Measurements from ENCODE around the gene VAMP2. TPM values are rescaled to one million over a fixed set of nuclear protein-coding genes. Genes with fewer than 3 reads are reported as not detected.
A peak's percentile ranks its signal among the peaks of the same experiment; 100 is the strongest.

Gene VAMP2
- total and polyA plus RNA-seq, 9 of the 15 experiments (the other 6 are each of a cell fraction or from before 2014, with no cell fraction given) = 2.3 to 31.8 (median 6.0) TPM

GRCh38 chr17:8189711-8190477 is 27.1 kb upstream of the VAMP2 start, which contains the start of gene BORCS6 (continued):
- TF ChIP-seq, protein P1, sequence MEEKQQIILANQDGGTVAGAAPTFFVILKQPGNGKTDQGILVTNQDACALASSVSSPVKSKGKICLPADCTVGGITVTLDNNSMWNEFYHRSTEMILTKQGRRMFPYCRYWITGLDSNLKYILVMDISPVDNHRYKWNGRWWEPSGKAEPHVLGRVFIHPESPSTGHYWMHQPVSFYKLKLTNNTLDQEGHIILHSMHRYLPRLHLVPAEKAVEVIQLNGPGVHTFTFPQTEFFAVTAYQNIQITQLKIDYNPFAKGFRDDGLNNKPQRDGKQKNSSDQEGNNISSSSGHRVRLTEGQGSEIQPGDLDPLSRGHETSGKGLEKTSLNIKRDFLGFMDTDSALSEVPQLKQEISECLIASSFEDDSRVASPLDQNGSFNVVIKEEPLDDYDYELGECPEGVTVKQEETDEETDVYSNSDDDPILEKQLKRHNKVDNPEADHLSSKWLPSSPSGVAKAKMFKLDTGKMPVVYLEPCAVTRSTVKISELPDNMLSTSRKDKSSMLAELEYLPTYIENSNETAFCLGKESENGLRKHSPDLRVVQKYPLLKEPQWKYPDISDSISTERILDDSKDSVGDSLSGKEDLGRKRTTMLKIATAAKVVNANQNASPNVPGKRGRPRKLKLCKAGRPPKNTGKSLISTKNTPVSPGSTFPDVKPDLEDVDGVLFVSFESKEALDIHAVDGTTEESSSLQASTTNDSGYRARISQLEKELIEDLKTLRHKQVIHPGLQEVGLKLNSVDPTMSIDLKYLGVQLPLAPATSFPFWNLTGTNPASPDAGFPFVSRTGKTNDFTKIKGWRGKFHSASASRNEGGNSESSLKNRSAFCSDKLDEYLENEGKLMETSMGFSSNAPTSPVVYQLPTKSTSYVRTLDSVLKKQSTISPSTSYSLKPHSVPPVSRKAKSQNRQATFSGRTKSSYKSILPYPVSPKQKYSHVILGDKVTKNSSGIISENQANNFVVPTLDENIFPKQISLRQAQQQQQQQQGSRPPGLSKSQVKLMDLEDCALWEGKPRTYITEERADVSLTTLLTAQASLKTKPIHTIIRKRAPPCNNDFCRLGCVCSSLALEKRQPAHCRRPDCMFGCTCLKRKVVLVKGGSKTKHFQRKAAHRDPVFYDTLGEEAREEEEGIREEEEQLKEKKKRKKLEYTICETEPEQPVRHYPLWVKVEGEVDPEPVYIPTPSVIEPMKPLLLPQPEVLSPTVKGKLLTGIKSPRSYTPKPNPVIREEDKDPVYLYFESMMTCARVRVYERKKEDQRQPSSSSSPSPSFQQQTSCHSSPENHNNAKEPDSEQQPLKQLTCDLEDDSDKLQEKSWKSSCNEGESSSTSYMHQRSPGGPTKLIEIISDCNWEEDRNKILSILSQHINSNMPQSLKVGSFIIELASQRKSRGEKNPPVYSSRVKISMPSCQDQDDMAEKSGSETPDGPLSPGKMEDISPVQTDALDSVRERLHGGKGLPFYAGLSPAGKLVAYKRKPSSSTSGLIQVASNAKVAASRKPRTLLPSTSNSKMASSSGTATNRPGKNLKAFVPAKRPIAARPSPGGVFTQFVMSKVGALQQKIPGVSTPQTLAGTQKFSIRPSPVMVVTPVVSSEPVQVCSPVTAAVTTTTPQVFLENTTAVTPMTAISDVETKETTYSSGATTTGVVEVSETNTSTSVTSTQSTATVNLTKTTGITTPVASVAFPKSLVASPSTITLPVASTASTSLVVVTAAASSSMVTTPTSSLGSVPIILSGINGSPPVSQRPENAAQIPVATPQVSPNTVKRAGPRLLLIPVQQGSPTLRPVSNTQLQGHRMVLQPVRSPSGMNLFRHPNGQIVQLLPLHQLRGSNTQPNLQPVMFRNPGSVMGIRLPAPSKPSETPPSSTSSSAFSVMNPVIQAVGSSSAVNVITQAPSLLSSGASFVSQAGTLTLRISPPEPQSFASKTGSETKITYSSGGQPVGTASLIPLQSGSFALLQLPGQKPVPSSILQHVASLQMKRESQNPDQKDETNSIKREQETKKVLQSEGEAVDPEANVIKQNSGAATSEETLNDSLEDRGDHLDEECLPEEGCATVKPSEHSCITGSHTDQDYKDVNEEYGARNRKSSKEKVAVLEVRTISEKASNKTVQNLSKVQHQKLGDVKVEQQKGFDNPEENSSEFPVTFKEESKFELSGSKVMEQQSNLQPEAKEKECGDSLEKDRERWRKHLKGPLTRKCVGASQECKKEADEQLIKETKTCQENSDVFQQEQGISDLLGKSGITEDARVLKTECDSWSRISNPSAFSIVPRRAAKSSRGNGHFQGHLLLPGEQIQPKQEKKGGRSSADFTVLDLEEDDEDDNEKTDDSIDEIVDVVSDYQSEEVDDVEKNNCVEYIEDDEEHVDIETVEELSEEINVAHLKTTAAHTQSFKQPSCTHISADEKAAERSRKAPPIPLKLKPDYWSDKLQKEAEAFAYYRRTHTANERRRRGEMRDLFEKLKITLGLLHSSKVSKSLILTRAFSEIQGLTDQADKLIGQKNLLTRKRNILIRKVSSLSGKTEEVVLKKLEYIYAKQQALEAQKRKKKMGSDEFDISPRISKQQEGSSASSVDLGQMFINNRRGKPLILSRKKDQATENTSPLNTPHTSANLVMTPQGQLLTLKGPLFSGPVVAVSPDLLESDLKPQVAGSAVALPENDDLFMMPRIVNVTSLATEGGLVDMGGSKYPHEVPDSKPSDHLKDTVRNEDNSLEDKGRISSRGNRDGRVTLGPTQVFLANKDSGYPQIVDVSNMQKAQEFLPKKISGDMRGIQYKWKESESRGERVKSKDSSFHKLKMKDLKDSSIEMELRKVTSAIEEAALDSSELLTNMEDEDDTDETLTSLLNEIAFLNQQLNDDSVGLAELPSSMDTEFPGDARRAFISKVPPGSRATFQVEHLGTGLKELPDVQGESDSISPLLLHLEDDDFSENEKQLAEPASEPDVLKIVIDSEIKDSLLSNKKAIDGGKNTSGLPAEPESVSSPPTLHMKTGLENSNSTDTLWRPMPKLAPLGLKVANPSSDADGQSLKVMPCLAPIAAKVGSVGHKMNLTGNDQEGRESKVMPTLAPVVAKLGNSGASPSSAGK (IDR thresholded peaks at IDR 0.05) = 0 out of 2 replicates have a peak, but pooled peaks have one; percentile 52
- no peak for TF ChIP-seq ZNF592 (IDR thresholded peaks at IDR 0.05)
- no peak for TF ChIP-seq RHOXF2B (CRISPR knock-in tag; conservative IDR thresholded peaks at IDR 0.05)
- TF ChIP-seq, protein P2, sequence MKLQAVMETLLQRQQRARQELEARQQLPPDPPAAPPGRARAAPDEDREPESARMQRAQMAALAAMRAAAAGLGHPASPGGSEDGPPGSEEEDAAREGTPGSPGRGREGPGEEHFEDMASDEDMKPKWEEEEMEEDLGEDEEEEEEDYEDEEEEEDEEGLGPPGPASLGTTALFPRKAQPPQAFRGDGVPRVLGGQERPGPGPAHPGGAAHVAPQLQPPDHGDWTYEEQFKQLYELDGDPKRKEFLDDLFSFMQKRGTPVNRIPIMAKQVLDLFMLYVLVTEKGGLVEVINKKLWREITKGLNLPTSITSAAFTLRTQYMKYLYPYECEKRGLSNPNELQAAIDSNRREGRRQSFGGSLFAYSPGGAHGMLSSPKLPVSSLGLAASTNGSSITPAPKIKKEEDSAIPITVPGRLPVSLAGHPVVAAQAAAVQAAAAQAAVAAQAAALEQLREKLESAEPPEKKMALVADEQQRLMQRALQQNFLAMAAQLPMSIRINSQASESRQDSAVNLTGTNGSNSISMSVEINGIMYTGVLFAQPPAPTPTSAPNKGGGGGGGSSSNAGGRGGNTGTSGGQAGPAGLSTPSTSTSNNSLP (IDR thresholded peaks at IDR 0.05; ENCODE audit: borderline replicate concordance, low read depth, low read length) = no peak
- TF ChIP-seq ZNF764 (CRISPR knock-in tag; IDR thresholded peaks at IDR 0.05; ENCODE audit: low read depth) = peak; percentile 44; the same call in 1 of the 2 replicates
- TF ChIP-seq NFIC (IDR thresholded peaks at IDR 0.05) = peak; percentile 79
- no peak for TF ChIP-seq CHCHD3 (CRISPR knock-in tag; IDR thresholded peaks at IDR 0.05)
- TF ChIP-seq DPF2 (IDR thresholded peaks at IDR 0.05) = no peak
- no peak for TF ChIP-seq ZNF253 (CRISPR knock-in tag; conservative IDR thresholded peaks at IDR 0.05)
